C4-2B (cell line): ENCODE data around the gene CSKMT.
"Not testable (repeated sequence)": the region's sequence is repeated elsewhere in the genome, so short reads cannot be mapped to it uniquely, and the experiment has no call there.

Experiments used
- H3K27ac ChIP-seq: fragments of 450-650 bp; 2 replicates; pipeline ENCODE4 v1.5.1; 2017
- CTCF ChIP-seq: fragments of 450-650 bp; conservative IDR thresholded peaks from 2 replicates; pipeline ENCODE4 v1.5.1; 2017; ENCODE audit warnings: mild to moderate bottlenecking
- ZFX ChIP-seq: fragments of 450-650 bp; IDR thresholded peaks from 2 replicates; pipeline ENCODE4 v1.6.1; 2017

CSKMT gene

DNA sequence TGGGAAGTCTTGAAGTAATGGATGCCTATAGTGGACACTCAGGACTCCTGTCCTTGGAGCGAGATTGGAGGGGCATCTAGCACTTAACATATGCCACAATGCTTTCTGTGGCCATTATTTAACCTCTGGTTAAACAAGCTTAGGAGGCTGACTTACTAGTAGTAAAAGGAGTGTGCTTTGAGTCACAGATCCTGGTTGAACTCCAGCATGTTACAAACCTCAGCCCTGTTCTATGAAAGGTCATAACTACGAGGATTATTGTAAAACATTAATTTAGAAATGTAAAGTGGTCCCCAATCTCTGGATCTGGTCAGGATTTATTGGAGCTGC is 8.0 kb downstream of the CSKMT start:
- peak overlapping the region; percentile 98 for H3K27ac ChIP-seq
- TF ChIP-seq ZFX (no peak), CTCF (no peak)

DNA sequence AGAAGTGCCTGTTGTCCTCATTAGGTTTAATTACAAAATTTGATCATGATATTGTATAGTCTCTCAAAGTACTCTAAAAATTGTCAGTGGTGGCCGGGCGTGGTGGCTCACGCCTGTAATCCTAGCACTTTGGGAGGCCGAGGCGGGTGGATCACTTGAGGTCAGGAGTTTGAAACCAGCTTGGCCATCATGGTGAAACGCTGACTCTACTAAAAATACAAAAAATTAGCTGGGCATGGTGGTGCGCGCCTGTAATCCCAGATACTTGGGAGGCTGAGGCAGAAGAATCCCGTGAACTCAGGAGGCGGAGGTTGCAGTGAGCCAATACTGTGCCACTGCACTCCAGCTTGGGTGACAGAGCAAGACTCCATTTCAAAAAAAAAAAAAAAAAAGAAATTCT is 10.3 kb downstream of the CSKMT start:
- not testable (repeated sequence) for H3K27ac ChIP-seq

DNA sequence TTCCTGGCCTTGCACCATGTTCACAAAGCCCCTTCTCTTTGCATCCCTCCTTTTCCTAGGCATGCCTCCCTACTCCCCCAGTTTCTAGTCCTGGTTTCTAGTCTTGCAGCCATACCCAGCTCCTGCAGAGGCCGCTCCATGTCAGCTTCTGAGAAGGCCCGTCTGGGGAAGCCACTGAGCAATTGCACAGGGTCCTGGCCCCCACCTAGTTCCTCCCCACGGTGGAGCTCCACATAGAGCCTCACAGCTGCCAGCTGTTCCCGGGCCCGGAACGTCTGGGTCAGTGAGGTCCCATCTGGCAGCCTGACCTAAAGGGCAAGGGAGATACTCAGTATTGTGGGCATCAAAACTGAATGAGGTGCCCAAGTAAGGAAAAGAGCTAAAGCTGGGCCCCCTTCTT is 11.6 kb downstream of the CSKMT start:
- TF ChIP-seq CTCF: no peak
- no peak for TF ChIP-seq ZFX
- H3K27ac ChIP-seq: no peak overlapping the region; the same call in 1 of the 2 replicates

DNA sequence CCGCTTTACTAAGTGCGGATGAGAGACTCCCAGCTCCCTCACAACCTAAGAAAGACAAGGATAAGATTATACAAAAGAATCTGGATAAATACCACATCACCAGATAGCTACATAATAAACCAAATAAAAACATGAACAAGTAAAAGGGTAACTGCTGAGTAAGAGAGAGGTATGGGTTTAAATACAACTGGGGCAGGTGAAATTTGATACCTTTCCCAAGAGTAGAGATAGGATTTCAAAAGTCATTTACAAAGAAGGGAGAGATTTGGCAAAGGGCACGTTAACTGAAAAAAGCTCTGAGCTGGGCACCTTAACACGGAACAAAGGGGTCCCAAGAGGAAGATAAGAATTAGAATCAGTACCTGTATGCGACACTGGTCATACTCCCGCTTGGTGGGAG is 12.0 kb downstream of the CSKMT start:
- H3K27ac ChIP-seq: peak overlapping the region; percentile 83; the same call in 1 of the 2 replicates
- TF ChIP-seq CTCF (no peak), ZFX (no peak)

DNA sequence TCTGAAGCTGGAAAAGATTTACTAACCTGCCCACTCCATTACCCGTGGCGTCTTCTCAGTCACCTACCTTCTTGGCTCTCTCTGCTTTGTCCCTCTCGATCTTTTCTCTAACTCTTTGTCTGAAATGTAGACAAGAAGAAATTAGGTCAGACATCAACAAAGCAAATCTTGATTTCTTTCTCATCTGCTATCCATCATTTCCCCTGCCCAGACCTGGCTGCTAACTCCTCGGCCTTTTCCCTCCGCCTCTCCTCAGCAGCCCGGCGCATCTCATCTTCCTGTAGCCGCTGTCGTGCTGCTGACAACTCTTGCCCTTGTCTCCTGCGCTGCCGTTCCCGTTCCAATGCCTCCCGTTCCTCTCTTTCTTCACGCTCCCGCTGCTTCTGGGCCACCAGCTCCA is 12.6 kb downstream of the CSKMT start:
- TF ChIP-seq ZFX (no peak), CTCF (no peak)
- H3K27ac ChIP-seq: peak overlapping the region; percentile 83

GRCh38 chr11:62678433-62678769 is 13.3 kb downstream of the CSKMT start:
- peak overlapping the region; percentile 83 for H3K27ac ChIP-seq

GRCh38 chr11:62678770-62679696 is 13.9 kb downstream of the CSKMT start, which contains the start of gene UBXN1:
Gene UBXN1, minus strand, starts transcription at chr11:62679073. Its CDS starts 150 bp downstream, at chr11:62678923.
- peak within 1 kb of the TSS; percentile 83 for H3K27ac ChIP-seq
- no peak for TF ChIP-seq ZFX
- no peak for TF ChIP-seq CTCF

More at GRCh38 chr11:62678433-62678769, 13.3 kb downstream of the CSKMT start:
- no peak for TF ChIP-seq CTCF
- no peak for TF ChIP-seq ZFX

- TF ChIP-seq CTCF (no peak; the same call in 1 of the 2 replicates), ZFX (no peak)
- H3K27ac ChIP-seq: no peak overlapping the region
Observed at GRCh38 chr11:62680825-62681240, 15.7 kb downstream of the CSKMT start.
